ENCODE measurements around the gene GRID2.

GRID2 gene

GRCh38 chr4:93748373-93749291 is 1444.9 kb downstream of the GRID2 start:
- no peak for DNase-seq (ENCODE audit: low read depth, low spot score)

- no peak for DNase-seq (ENCODE audit: low read depth, low spot score)
Observed at GRCh38 chr4:93749292-93749761, 1445.6 kb downstream of the GRID2 start.

DNA sequence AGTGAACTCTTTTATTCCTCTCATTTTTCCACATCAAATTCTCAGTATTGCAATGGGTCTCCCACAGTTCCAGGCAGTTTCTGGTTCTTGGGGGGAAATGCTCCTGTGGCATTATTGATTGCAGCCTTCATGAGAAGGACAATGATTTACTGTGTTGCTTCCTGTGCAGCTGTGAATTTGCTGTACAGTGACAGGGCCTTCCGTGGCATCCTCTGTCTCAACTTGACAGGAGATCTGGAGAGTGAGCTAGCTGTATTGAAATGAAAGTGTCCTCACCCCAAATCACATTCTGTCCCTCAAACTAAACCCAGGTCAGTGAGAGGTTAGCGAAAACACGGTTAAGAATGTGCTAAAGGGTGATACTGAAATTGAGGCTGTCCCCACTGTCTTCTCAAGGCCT is 1447.6 kb downstream of the GRID2 start:
- no peak for DNase-seq (ENCODE audit: low read depth, low spot score)

DNA sequence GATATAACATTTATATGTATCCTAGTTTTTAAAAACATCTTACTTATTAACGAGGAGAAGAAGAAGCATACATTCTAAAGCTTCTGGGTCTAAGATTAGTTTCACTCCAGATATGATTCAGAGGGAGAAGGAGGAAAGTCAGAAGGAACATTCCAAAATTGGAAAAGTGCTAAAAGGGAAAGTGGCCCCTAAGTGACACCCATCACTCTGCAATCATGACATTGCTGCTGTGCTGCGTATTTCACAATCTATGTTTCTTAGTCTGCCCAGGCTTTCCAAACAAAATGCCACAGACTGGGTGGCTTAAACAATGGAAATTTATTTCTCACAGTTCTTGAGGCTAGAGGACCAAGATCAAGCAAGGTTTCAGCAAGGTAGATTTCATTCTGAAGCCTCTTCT is 1452.3 kb downstream of the GRID2 start:
- DNase-seq (ENCODE audit: low read depth, low spot score) = no peak

- no peak for DNase-seq (ENCODE audit: low read depth, low spot score)
Observed at GRCh38 chr4:93759506-93759905, 1455.7 kb downstream of the GRID2 start.

DNA sequence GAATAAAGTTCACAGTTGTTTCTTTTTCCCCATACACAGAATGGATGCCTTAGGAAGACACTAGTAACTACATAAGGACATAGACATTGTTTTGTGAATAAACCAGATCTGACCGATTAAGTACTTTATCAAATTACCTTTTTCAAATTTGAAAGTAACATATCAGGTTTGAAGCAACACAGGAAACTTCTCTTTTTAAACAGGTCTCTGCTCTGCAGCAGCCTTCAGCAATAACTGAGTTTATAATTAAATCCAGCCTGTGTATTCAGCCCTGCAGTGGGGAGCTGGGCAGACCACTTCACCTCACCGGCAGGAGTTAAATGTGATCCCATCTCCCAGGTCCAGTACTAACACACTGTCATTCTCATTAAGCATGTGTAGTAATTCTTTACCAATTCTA is 1456.5 kb downstream of the GRID2 start:
- DNase-seq (ENCODE audit: low read depth, low spot score) = no peak

DNA sequence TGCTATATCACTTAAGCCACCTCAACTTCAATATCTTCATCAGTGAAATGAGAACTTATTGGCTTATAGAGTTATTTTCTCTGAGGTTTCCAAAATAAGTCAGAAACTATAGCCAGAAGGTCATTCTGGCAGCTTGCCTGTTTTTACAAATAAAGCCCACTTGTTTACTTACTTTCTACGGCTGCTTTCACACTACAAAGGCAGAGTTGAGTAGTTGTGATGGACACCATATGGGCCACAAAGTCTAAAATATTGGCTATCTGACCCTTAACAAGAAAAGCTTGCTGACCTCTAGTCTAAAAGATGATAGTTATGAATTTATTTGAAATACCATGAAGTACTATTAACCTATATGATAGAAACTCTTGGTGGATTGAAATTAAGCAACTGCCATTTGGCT is 1457.5 kb downstream of the GRID2 start:
- DNase-seq (ENCODE audit: low read depth, low spot score) = no peak

DNA sequence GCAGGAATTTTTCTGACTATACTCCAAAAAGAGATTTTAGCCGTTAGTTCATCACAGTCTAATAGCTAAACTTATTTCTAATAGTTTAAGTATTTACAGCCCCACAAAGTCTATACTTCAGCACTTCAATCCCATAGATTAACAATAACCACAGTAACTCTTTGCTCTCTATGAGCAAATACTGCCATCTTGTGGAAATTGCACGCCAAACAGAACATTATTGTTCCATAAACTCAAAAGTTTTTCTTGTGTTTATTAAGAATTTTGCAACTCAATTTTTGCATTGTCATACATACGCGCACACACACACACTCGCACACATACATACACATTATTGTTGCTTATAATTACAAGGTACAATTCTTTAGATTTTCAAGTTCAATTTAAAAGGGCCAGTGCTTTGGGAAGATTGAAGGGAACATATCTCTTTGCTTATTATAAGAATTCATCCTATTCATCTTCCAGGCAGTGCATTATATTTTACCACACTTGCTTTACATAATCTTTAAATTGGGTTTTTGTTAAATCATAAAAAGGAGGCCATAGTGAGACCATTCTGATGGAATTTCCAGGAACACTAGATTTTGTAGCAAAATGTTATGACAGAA is 1461.0 kb downstream of the GRID2 start:
- DNase-seq (ENCODE audit: low read depth, low spot score) = peak; percentile 26

DNA sequence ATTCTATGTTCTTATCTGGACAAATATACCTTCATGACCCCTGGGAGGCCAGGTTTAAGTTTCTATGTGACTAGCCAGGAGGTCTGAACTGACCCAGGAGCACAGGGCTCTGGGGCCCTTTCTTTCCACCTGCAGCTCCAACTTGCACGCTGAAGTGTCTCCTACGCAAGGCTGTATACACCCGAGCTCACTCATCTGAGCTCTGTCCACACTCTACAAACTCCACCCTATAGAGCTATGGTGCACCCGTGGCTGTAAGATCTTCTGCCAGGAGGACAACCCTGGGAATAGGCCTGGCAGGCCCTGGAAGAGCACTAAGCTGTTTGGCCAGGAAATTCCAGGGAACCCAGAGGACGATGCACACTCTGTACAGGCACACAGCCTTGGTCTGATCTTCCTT is 1464.2 kb downstream of the GRID2 start:
- DNase-seq (ENCODE audit: low read depth, low spot score) = no peak

GRCh38 chr4:93770201-93770600 is 1466.4 kb downstream of the GRID2 start:
- no peak for DNase-seq (ENCODE audit: low read depth, low spot score)

DNA sequence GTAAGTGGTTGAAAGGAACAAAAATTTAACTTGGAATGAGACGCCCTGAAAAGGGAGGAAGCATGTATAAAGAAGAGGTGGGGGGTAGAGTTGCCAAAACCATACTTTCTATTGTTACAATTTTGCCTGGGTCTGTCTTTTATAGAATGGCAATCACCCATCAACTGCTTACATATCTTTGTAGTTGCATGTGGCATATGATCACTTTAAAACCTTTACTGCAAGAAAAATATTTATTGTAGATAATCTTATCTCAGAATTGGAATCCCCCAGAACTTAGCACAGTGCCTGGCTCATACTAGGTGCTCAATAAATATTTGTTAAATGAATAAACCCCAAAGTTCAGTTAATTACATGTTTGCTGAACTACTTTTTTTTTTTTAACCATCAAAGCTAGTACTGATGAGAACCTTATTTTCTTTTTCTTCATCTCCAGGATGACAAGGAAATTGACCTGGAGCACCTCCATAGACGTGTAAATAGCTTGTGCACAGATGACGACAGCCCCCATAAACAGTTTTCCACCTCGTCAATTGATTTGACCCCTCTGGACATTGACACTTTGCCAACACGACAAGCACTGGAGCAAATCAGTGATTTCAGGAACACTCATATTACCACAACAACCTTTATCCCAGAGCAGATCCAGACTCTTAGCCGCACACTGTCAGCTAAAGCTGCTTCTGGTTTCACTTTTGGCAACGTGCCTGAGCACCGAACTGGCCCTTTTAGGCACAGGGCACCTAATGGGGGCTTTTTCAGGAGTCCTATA is 1468.1 kb downstream of the GRID2 start:
- DNase-seq (ENCODE audit: low read depth, low spot score) = no peak

DNA sequence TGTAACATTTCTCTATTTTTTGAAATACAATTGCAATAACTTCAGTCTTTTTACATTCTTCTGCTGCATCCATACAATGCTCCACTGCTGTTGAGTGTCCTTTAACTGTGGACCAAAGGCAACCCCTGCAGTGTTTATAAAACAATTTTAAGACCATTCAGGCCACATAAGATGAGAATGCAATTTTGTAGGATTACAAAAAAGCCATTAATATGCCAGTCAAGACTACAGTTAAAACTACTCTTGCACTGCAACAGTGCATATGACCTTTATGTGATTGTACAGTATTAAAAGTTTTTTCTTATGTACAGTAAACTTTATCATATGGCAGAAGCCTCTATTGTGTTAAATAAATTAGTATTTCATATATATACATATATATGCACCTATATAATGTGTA is 1469.1 kb downstream of the GRID2 start:
- no peak for DNase-seq (ENCODE audit: low read depth, low spot score)

DNA sequence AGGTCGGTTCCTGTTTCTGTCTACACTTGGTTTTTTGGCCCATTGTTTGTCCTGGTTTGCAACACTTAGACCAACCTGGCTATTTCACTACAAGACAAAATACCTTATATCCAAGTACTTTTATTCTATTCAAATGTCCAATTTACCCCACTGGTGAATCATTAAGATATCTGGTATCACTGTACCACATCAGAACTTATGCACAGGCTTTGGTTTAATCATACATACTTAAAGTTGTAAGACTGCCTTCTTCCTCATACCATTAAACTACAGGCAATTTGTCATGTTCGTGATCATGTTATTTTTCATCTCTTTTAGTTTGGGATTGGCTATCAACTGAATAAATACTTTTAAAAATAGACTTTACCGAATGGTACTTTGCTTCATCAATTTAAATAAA is 1471.8 kb downstream of the GRID2 start:
- DNase-seq (ENCODE audit: low read depth, low spot score) = no peak

GRCh38 chr4:93776386-93777080 is 1472.8 kb downstream of the GRID2 start:
- no peak for DNase-seq (ENCODE audit: low read depth, low spot score)

DNA sequence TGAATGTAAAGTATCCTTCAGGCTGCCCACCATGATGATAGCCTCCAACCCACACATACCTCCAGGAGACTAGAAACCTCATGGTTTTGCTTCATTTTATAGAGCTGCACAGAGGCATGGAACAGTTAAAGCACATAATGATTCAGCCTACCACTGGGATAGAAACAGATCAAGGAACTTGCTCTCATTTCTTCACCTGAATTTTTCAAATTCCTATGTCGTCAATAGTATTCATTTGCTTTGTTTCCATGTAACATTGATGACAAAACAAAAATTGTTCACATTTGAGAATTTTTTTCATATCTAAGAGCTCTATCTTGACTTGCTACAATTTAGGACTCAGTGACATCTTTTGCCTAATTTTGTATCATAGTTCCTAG is 1473.3 kb downstream of the GRID2 start:
- DNase-seq (ENCODE audit: low read depth, low spot score) = no peak

GRCh38 chr4:93779228-93779627 is 1475.5 kb downstream of the GRID2 start:
- no peak for DNase-seq (ENCODE audit: low read depth, low spot score)

DNA sequence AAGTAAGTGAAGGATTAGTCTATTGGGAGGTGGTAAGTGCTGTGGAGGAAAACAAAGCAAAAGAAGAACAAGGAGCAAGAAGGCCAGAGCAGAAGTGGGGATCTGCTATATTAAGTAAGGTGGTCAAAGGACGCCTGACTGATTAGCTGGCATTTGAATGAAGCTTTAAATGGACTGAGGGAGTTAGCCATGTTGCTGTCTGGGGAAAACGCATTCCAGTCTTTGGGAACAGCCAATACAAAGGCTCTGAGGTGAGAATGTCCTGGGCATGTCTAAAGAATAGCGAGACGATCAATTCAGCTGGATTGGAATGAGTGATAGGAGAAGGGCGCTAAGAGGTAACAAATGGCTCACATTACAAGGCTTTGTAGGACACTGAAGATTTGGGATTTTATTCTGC is 1476.3 kb downstream of the GRID2 start:
- no peak for DNase-seq (ENCODE audit: low read depth, low spot score)

GRCh38 chr4:93781198-93781597 is 1477.4 kb downstream of the GRID2 start:
- DNase-seq (ENCODE audit: low read depth, low spot score) = no peak

- no peak for DNase-seq (ENCODE audit: low read depth, low spot score)
Observed at GRCh38 chr4:93786149-93786548, 1482.4 kb downstream of the GRID2 start.

DNA sequence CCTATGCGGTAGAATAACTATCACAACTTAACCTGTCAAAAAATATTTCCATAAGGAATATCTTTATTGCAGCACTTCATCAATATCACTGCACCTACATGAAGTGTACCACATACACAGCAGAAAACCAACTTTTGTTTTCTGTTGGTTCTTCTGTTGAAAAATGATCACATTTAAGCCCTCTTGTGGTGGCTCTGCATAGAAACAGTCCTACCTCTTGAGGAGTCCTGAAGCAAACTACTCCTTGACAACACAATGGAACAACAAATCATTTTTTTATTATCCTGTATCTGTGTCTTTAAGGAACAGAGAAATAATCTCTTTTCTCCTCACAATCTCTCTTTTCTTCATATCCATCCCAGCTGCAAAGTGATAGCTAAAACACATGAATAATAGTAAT is 1484.9 kb downstream of the GRID2 start:
- DNase-seq (ENCODE audit: low read depth, low spot score) = peak; percentile 6

- DNase-seq (ENCODE audit: low read depth, low spot score) = peak; percentile 29
Observed at GRCh38 chr4:93791570-93792195, 1487.9 kb downstream of the GRID2 start.
